HG03565 (cell line): ENCODE results near the gene DUSP16.
"Not testable (repeated sequence)": the region's sequence is repeated elsewhere in the genome, so short reads cannot be mapped to it uniquely, and the experiment has no call there.

Experiments used
- ATAC-seq: cut with Tn5 transposase; IDR thresholded peaks from one replicate; pipeline ENCODE4 v1.9.1; 2021; ENCODE audit warnings: mild to moderate bottlenecking, moderate library complexity; ENCODE audit not compliant: unreplicated experiment

The DUSP16 gene

GRCh38 chr12:12471982-12472961, 90.4 kb downstream of the DUSP16 start:
- not testable (repeated sequence) for ATAC-seq

- no peak for ATAC-seq
Measured at GRCh38 chr12:12470751-12471306, 91.8 kb downstream of the DUSP16 start.

GRCh38 chr12:12469386-12469785, 93.3 kb downstream of the DUSP16 start:
- ATAC-seq: no peak

GRCh38 chr12:12468575-12468974, 94.1 kb downstream of the DUSP16 start:
- no peak for ATAC-seq

GRCh38 chr12:12467688-12468261, 94.9 kb downstream of the DUSP16 start:
- no peak for ATAC-seq

GRCh38 chr12:12467264-12467663, 95.4 kb downstream of the DUSP16 start:
- no peak for ATAC-seq

- ATAC-seq: no peak
Measured at GRCh38 chr12:12466157-12466556, 96.5 kb downstream of the DUSP16 start.

- ATAC-seq: no peak
Measured at GRCh38 chr12:12465522-12465921, 97.1 kb downstream of the DUSP16 start.

- no peak for ATAC-seq
Measured at GRCh38 chr12:12461923-12462315, 100.7 kb downstream of the DUSP16 start.

GRCh38 chr12:12460935-12461922, 101.4 kb downstream of the DUSP16 start:
- ATAC-seq: no peak

GRCh38 chr12:12456637-12457036, 106.0 kb downstream of the DUSP16 start:
- ATAC-seq: no peak

- ATAC-seq: no peak
Measured at GRCh38 chr12:12454315-12454714, 108.3 kb downstream of the DUSP16 start.

- no peak for ATAC-seq
Measured at GRCh38 chr12:12453635-12454034, 109.0 kb downstream of the DUSP16 start.

- ATAC-seq: no peak
Measured at GRCh38 chr12:12452326-12452902, 110.2 kb downstream of the DUSP16 start.

- no peak for ATAC-seq
Measured at GRCh38 chr12:12451098-12451497, 111.6 kb downstream of the DUSP16 start.

GRCh38 chr12:12450043-12450471, 112.6 kb downstream of the DUSP16 start:
- no peak for ATAC-seq

- no peak for ATAC-seq
Measured at GRCh38 chr12:12449533-12450025, 113.1 kb downstream of the DUSP16 start.

- ATAC-seq: no peak
Measured at GRCh38 chr12:12447837-12448236, 114.8 kb downstream of the DUSP16 start.

GRCh38 chr12:12447236-12447635, 115.4 kb downstream of the DUSP16 start:
- ATAC-seq: no peak

GRCh38 chr12:12446786-12447185, 115.9 kb downstream of the DUSP16 start:
- ATAC-seq: no peak
